ENCODE results near the gene LYVE1.

Gene LYVE1

DNA sequence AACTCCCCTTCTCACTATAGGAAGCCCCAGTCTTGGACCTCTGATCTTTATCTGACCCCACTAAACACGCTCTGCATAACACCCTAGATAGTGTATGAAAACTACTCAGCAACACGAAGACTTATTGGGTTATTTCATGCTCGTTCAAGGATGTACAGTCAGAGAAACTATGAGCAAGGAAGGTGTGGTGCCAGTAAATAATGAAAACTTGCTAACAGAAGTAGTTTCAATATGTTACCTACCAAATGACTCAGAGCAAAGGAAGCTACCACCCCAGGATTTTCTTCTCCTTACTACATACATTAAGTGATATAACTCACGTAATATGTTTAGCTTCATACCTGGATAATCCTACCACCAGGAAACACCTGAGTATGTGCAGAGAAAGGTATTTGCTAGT lies 25.9 kb upstream of the LYVE1 start:
- in situ Hi-C loops (cut with HindIII; ENCODE audit: low sequenced_read_pairs), result no loop called here

- in situ Hi-C loops (cut with HindIII; ENCODE audit: low sequenced_read_pairs), result no loop called here
Measured at GRCh38 chr11:10592331-10592730, 23.9 kb upstream of the LYVE1 start.

DNA sequence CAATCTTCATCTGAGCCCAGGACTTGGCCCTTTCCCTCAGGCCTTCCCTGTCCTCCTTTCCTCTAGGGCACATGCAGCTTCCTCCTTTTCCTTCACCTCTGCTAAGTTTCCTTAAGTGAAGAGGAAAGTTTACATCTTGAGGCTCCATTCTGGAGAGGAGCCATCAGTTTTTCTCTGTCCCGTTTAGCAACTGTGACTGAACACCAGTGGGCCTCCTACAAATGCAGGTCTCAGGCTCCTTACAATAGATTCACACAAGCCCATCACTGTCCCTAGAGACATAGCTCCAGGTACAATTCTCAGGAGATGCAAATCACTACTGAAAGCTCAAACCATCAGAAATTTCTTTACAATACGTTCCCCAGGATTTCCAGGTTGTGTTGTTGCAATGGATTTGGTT lies 23.3 kb upstream of the LYVE1 start:
- in situ Hi-C loops (cut with HindIII; ENCODE audit: low sequenced_read_pairs), result no loop called here

GRCh38 chr11:10590218-10590915 lies 21.9 kb upstream of the LYVE1 start:
- in situ Hi-C loops (cut with HindIII; ENCODE audit: low sequenced_read_pairs), result no loop called here

DNA sequence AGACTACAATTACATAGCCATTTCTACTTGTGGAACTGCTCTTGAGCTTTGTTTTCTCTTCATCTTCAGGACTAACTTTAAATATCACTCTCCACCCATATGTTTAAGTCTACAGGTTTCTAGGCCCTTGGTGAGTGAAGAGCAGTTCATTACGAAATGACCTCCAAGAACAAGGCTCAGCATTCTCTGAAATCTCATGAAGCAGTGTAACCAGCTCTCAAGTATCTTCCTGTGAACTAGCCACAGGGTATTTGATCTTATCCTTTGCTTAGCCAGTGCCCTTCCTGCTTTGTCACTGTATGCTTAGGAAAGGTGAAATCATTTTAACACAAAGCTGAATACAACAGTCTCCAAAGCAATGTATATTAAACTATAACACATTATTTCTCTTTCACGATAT lies 20.4 kb upstream of the LYVE1 start:
- in situ Hi-C loops (cut with HindIII; ENCODE audit: low sequenced_read_pairs), result no loop called here

GRCh38 chr11:10587995-10588394 lies 19.5 kb upstream of the LYVE1 start:
- in situ Hi-C loops (cut with HindIII; ENCODE audit: low sequenced_read_pairs), result no loop called here

- in situ Hi-C loops (cut with HindIII; ENCODE audit: low sequenced_read_pairs), result no loop called here
Measured at GRCh38 chr11:10587388-10587787, 18.9 kb upstream of the LYVE1 start.

- in situ Hi-C loops (cut with HindIII; ENCODE audit: low sequenced_read_pairs), result no loop called here
Measured at GRCh38 chr11:10584071-10584501, 15.6 kb upstream of the LYVE1 start.

GRCh38 chr11:10581481-10582019 lies 13.1 kb upstream of the LYVE1 start:
- in situ Hi-C loops (cut with HindIII; ENCODE audit: low sequenced_read_pairs), result no loop called here

GRCh38 chr11:10580623-10581022 lies 12.2 kb upstream of the LYVE1 start:
- in situ Hi-C loops (cut with HindIII; ENCODE audit: low sequenced_read_pairs), result no loop called here

GRCh38 chr11:10579700-10580099 lies 11.2 kb upstream of the LYVE1 start:
- in situ Hi-C loops (cut with HindIII; ENCODE audit: low sequenced_read_pairs), result no loop called here

DNA sequence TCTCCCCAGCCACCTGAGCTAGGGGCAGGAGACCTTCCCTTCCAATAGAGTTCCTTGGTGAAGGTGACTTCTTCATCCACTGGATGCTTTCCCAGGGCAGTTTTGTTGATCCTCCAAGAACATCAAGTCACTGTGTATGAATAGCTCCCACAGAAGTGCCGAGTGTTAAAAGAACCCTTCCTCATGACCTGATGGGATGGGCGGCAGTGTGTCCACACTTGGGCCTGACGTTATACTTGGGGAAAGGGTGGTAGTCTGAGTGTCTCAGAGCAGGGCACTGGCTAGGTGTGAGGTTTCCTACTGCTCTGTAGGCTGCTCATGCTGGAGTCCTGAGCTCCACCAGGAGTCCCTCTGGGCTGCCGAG lies 7.6 kb upstream of the LYVE1 start:
- in situ Hi-C loops (cut with HindIII; ENCODE audit: low sequenced_read_pairs), result no loop called here

DNA sequence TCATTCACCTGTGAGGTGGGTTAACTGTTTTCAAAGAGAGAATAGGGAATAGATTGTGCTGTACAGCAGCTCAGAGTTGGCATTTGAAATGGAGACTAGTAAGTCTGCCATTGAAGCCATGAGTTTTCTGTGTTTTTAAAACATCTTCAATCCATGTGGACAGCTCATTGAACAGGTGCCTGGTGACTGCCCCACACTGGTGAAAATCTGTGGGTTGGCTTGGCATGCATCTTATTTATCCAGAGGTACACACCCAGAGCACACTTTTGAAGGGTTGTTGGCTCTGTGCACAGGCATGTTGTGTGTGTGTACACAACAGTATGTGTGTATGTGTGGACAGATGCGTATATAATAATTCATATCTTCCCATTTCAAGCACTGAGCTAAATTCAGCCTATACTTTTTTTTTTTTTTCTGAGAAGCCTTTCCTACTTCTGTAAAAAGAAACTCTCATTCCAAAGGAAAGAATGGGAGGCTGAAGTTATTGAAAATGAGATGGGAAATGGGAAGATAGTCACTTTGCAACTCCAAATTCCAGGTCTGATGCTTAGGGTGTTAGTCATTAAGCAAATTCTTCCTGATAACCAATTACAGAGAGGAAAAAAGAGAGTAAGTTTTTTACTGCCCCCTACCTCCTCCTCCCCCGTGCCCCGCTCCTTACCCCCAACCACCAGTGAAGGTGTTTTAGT lies 7.0 kb upstream of the LYVE1 start:
- in situ Hi-C loops (cut with HindIII; ENCODE audit: low sequenced_read_pairs), result no loop called here

GRCh38 chr11:10573556-10573955 lies 5.1 kb upstream of the LYVE1 start:
- in situ Hi-C loops (cut with HindIII; ENCODE audit: low sequenced_read_pairs), result no loop called here

GRCh38 chr11:10573028-10573427 lies 4.6 kb upstream of the LYVE1 start:
- in situ Hi-C loops (cut with HindIII; ENCODE audit: low sequenced_read_pairs), result no loop called here

- in situ Hi-C loops (cut with HindIII; ENCODE audit: low sequenced_read_pairs), result no loop called here
Measured at GRCh38 chr11:10572533-10572932, 4.1 kb upstream of the LYVE1 start.

DNA sequence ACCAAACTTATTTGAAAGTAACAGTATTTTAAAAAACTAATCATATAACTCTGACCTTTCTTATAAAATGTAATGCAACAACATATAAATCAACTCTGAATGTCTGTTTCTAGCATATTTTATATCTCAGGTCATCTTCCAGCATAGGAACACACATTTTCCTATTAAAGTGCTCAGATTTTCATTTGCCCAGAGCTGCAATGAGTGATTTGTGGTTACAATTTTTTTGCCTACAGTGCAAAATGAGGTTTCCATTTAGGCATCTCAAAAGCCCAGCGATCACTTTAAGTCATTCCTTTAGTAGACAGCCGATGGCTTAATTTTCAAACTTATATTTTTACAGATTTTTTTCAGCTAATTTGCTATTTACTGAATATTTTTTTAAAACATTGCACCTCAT lies 1.0 kb downstream of the LYVE1 start:
- in situ Hi-C loops (cut with HindIII; ENCODE audit: low sequenced_read_pairs), result no loop called here

GRCh38 chr11:10566257-10566957 lies 2.1 kb downstream of the LYVE1 start:
- in situ Hi-C loops (cut with HindIII; ENCODE audit: low sequenced_read_pairs), result no loop called here

DNA sequence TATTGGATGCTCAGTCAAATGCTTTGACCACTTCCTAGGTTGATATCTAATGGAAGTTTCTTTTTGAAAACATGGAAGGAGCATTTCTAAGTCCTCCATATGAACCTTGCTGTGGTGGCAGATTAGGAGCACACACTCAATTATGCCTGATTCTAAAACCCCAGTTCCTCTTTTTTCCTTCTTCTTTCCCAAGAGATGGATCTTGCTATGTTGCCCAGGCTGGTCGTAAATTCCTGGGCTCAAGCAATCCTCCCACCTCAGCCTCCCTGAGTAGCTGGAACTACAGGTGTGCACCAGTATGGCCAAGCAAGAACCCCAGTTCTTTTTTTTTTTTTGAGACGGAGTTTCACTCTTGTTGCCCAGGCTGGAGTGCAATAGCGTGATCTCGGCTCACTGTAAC lies 3.0 kb downstream of the LYVE1 start:
- in situ Hi-C loops (cut with HindIII; ENCODE audit: low sequenced_read_pairs), result no loop called here

GRCh38 chr11:10564696-10565318 lies 3.7 kb downstream of the LYVE1 start:
- in situ Hi-C loops (cut with HindIII; ENCODE audit: low sequenced_read_pairs), result no loop called here

GRCh38 chr11:10564030-10564429 lies 4.4 kb downstream of the LYVE1 start:
- in situ Hi-C loops (cut with HindIII; ENCODE audit: low sequenced_read_pairs), result no loop called here
